NCI-H1694 (cell line): Measurements from ENCODE around the gene IGFLR1.
"Not testable (repeated sequence)": the region's sequence is repeated elsewhere in the genome, so short reads cannot be mapped to it uniquely, and the experiment has no call there.

Experiments used
- DNase-seq: peaks from one replicate; lab custom pipeline; 2025; lab: John Stamatoyannopoulos, UW

The IGFLR1 gene

DNA sequence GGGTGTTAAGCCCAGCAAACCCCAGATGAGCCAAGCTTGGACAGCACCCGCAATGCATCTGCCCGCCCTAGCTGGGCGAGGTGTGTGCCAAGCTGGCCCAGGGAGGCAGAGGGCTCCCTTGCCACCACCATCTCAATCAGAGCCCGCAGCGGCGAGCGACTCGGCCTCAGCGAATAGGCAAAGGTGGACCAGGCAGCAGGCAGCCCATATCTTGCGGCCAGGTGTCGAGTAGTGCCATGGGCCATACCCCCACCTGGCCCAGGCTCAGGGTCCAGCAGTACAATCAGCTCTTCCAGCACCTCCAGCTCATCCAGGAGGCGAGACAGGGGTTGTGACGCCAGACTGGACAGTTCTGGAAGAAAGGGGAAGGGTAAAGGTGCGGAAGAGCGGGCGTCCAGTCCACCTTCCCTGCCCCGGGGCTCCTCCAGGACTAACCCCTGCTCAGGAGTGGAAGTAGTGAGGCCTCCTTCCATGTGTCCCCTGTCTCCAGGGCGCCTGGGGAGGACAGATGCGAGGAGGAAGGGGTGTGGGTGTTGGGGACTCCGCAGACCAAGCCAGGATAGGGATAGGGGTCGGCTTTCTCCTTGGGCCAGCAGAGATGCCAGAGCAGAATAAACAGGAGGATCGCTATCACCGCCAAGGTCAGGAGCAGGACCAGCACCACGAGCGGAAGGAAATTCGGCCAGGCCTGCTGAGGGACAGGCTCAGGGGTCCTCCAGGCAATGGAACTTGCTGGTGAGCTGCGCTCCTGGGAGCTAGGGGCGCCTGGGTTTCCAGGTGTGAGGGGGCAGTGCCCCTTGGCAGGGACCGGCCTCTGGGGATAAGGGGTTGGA is 2.8 kb downstream of the IGFLR1 start:
- DNase-seq, result no peak

DNA sequence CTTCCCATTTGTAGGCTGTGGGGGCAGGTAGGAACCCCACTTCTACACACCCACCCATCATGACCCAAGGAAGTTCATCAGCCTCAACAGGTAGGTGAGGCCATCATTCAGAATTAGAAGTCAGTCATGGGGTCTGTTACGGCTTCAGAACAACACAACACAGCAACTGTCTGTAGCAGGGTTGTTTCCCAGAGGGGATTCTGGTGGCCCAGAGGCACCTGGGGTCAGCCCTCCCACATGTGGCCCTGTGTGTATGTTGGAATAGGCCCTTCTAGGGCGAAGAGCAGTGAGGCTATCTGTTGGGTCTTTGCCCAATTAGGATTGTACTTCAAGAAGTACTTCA is 3.4 kb downstream of the IGFLR1 start:
- no peak for DNase-seq

DNA sequence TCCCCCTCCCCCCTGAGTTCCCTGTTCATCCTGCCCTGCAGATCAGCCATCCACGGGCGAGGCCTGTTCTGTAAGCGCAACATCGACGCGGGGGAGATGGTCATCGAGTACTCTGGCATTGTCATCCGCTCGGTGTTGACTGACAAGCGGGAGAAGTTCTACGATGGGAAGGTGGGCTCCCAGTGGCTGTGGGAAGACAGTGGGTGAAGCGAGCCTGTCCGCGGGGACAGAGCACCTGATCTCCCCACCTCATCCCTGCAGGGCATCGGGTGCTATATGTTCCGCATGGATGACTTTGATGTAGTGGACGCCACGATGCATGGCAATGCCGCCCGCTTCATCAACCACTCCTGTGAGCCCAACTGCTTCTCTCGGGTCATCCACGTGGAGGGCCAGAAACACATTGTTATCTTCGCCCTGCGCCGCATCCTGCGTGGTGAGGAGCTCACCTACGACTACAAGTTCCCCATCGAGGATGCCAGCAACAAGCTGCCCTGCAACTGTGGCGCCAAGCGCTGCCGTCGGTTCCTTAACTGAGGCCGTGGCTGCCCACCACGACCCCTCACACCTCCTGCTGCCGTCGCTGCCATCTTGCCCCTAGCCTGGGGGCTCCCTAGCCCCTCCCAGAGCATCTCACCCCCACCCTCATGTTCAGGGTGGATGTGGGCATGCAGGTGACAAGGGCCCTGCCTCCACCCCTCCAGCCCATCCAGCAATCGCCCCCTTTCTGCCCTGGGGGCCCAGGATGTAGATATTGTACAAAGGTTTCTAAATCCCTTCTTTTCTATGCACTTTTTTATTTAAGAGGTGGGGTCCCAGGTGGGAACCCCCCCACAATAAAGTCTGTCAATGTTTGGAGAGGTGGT is 4.0 kb downstream of the IGFLR1 start:
- DNase-seq, result no peak

DNA sequence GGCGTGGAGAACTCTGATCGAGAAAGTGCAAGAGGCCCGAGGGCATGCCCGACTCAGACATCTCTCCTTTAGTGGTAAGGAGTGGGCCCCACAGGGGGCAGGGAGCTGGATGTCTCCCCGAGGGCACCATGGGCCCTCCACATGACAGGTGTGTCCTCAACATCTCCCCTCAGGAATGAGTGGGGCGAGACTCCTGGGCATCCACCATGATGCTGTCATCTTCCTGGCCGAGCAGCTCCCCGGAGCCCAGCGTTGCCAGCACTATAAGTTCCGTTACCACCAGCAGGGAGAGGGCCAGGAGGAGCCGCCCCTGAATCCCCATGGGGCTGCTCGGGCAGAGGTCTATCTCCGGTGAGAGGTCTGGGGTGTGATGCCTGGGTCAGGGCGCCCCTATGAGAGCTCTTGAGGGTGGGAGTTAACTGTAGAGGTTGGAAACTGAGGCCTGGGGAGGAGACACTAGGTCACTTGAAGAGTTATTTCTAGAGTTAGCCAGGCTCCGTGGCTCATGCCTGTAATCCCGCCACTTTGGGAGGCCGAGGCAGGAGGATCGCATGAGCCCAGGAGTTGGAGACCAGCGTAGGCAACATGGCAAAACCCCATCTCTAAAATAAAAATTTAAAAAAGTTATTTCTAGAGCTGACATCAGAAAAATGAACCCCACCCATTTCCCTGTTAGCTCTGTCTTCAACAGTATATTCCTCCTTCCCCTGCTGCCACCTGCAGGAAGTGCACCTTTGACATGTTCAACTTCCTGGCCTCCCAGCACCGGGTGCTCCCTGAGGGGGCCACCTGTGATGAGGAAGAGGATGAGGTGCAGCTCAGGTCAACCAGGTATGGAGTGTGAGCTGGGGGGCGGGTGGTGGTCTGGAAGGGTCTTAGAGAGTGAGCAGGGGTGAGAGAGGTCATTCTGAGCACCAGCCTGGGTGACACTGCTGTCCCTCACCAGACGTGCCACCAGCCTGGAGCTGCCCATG is 5.1 kb downstream of the IGFLR1 start:
- no peak for DNase-seq

DNA sequence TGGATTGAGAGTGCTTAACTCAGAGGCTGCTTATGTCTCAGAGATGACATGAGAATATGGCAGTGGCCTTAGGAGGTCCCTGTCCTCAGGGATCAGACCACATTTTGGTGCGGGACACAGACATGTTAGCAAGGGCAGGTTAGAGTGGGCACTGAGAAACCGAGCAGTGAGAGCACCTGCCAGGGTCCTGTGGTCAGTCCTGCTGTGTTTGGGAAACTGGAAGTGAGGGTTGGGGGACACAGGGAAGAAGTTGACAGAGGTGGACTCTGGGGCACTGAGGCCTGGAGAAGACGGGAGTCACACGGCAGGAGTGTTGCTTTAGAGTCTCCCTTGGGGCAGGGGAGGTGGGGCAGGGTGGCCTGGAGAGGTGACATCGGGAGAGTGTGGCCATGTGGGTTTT is 7.4 kb downstream of the IGFLR1 start:
- no peak for DNase-seq

DNA sequence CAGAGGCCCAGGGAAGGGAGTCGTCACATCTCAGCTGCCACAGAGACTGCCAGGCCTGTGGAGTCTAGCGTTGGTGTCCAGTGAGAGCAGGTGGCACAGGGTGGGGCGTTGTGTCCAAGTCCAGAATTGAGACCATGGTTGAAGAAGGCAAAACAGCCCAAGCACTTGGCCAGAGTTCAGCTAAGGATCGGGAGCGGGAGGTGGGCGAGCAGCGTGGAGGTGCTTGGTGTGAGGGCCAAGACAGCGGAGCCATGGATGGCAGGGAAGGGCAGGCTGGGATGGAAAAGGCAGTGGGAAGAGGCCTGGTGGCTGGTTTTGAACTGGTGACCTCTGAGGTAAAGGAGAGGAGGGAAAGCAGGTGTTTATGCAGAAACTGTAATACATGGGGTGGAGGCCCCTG is 8.0 kb downstream of the IGFLR1 start:
- no peak for DNase-seq

DNA sequence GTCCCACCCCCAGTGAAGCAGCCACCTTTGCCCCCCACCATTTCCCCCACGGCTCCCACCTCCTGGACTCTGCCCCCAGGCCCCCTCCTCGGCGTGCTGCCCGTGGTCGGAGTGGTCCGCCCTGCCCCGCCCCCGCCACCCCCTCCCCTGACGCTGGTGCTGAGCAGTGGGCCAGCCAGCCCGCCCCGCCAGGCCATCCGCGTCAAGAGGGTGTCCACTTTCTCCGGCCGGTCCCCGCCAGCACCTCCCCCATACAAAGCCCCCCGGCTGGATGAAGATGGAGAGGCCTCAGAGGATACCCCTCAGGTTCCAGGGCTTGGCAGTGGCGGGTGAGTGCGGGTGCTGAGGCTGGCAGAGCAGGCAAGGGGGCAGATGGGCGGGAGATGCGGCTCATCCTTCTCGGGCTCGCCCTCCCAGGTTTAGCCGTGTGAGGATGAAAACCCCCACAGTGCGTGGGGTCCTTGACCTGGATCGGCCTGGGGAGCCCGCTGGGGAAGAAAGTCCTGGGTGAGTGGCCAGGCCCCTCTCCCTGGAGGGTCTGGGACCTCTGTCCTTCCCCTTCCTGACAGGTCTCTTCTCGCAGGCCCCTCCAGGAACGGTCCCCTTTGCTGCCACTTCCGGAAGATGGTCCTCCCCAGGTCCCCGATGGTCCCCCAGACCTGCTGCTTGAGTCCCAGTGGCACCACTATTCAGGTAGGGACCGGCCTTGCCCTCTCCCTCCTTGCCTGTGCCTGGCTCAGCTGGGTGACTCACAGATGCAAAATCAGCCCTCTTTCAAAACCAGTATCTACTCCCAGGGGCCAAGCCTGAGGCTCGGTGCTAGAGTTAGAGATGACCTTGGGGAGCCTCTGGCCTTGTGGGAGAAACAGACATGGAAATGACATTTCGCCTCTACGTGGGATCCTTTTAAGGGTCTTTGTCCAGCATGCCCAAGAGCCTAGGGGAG is 8.8 kb downstream of the IGFLR1 start:
- no peak for DNase-seq

DNA sequence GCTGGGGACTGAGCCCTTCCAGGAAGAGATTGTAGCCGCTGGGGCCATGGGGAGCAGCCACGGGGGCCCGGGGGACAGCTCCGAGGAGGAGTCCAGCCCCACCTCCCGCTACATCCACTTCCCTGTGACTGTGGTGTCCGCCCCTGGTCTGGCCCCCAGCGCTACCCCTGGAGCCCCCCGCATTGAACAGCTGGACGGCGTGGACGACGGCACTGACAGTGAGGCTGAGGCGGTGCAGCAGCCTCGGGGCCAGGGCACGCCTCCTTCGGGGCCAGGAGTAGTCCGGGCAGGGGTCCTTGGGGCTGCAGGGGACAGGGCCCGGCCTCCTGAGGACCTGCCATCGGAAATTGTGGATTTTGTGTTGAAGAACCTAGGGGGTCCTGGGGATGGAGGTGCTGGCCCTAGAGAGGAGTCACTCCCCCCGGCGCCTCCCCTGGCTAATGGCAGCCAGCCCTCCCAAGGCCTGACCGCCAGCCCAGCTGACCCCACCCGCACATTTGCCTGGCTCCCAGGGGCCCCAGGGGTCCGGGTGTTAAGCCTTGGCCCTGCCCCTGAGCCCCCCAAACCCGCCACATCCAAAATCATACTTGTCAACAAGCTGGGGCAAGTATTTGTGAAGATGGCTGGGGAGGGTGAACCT is 9.6 kb downstream of the IGFLR1 start:
- no peak for DNase-seq

DNA sequence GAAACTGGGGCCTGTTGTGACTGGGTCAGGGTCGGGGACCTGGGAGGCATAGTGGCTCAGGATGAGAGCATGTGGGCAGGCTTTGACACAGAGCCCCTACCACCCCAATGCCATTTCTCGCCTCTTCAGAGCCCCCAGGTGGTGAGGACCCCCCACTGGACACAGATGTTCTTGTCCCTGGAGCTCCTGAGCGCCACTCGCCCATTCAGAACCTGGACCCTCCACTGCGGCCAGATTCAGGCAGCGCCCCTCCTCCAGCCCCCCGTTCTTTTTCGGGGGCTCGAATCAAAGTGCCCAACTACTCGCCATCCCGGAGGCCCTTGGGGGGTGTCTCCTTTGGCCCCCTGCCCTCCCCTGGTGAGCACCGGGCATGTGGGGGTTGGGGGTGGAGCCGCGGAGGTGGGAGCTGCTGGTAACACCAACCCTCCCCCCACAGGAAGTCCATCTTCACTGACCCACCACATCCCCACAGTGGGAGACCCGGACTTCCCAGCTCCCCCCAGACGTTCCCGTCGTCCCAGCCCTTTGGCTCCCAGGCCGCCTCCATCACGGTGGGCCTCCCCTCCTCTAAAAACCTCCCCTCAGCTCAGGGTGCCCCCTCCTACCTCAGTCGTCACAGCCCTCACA is 10.4 kb downstream of the IGFLR1 start:
- no peak for DNase-seq

DNA sequence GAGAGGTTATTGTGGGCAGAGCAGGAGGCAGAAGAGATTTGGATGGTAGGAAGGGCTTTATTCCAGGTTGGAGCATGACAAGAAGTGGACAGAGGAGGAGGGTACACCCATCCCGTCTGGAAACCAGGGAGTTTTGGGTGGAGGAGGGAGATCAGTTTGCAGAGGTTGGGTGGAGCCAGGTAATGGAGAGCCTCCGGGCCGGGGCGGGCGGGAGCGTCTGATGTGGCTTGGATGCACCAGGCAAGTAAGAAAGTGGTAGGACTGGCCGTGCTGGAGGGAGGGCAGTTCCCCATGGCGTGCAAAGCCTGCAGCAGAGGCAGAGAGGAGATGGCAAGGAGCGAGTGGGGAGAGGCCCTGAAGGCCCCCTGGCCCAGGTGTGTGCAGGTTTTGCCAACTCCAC is 10.9 kb downstream of the IGFLR1 start:
- DNase-seq, result no peak

DNA sequence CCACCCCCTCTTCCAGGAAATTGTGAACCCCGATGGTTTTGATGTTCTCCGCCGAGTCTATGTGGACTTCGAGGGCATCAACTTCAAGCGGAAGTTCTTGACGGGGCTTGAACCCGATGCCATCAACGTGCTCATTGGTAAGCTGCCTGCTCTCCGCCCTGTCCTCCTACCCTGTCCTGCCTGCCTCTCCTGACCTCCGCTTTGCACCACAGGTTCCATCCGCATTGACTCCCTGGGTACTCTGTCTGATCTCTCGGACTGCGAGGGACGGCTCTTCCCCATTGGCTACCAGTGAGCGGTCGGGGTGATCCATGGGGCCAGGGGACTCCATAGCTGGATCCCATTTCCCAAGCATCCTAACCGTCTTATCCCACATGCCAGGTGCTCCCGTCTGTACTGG is 11.9 kb downstream of the IGFLR1 start:
- no peak for DNase-seq

DNA sequence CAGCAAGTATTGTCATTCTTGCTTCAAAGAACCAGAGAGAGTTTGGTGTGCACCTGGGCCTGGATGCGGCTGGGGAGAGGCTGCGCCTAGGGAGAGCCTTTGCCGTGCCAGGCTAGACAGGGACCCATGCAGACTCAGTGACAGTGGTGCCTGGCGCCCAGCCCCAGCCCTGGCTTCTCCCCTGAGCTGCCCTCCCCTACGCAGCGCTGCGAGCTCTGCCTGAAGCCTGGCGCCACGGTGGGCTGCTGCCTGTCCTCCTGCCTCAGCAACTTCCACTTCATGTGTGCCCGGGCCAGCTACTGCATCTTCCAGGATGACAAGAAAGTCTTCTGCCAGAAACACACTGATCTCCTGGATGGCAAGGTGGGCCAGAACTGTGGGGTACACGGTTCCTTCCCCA is 12.5 kb downstream of the IGFLR1 start:
- DNase-seq, result no peak

DNA sequence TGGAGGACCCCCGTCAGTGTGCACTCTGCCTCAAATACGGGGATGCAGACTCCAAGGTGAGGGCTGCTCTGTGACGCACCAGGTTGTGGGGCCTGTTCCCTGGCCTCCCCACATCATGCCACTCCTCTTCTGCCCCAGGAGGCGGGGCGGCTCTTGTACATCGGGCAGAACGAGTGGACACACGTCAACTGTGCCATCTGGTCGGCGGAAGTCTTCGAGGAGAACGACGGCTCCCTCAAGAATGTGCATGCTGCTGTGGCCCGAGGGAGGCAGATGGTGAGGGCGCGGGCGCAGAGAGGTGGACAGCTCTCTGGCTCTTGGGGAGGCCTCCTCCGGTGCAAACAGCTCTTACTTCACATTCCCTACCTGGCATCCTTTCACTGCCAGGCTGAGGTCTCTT is 13.2 kb downstream of the IGFLR1 start:
- DNase-seq, result no peak

DNA sequence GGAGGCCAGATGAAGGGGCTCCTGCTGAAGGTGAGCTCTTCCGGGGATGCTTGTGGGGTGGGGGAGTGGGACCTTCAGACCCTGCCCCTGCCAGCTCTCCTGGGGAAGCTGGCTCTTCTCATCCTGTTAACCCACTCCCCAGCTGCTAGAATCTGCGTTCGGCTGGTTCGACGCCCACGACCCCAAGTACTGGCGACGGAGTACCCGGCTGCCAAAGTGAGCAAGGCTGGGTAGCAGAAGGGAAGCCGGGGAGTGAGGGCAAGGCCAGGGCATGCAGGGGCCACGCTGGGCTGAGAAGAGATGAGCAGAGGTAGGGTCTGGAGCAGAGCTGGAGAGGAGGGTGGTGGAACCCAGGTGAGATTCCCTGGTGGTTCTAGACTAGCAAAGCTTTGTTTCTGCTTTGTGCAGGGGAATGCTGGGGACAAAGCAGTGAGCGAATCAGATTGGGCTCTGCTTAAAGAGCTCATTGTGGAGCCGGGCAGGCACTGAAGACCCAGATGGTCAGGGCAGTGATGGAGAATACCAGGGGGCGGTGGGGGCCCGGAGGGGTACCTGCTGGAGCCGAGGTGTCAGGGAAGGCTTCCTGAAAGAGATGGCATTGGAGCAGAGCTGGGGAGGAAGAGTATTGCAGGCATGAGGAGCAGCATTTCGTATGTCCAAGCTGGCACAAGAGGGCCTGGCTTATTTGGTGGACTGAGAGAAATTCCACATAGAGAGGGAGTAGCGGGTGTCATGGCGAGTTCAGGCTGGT is 14.1 kb downstream of the IGFLR1 start:
- DNase-seq, result no peak

DNA sequence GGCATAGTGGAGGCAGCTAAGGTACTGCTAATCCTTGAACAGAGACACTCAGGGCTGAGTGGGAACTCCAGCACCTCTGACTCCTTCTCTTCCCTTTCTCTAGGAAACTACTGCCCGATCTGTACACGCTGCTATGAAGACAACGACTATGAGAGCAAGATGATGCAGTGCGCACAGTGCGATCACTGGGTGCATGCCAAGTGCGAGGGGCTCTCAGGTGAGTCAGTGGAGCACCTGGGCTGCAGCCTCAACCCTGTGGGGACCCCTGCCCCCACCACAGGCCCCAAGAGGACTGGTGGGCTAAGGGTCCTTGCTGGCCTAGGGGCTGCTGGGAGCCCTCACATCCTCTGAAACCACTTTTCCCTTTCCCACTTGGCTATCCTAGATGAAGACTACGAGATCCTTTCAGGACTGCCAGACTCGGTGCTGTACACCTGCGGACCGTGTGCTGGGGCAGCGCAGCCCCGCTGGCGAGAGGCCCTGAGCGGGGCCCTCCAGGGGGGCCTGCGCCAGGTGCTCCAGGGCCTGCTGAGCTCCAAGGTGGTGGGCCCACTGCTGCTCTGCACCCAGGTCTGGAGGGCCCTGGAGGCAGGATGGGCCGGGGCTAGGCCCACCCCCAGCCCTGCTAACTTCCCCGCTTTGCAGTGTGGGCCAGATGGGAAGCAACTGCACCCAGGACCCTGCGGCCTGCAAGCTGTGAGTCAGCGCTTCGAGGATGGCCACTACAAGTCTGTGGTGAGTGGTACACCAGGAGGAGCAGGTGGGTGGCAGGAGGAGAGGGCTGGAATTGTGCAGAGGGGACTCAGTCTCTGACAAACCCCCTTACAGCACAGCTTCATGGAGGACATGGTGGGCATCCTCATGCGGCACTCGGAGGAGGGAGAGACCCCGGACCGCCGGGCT is 14.9 kb downstream of the IGFLR1 start:
- DNase-seq, result no peak

DNA sequence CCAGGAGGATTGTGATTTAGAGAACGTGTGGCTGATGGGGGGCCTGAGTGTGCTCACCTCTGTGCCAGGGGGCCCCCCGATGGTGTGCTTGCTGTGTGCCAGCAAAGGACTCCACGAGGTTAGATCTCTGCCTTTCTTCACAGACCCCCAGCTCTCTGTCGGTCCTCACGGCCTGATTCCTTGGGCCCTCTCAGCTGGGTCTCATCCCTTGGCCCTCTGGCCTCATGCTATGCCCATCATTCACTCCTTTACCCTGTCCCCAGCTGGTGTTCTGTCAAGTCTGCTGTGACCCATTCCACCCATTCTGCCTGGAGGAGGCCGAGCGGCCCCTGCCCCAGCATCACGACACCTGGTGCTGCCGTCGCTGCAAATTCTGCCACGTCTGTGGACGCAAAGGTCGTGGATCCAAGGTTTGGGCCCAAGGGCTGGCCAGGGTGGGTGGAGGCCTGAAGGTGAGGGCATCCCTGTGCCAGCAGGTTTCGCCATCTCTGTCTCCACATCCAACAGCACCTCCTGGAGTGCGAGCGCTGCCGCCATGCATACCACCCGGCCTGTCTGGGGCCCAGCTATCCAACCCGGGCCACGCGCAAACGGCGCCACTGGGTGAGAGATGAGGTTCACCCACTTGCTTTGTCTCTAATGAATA is 16.9 kb downstream of the IGFLR1 start:
- DNase-seq, result no peak

DNA sequence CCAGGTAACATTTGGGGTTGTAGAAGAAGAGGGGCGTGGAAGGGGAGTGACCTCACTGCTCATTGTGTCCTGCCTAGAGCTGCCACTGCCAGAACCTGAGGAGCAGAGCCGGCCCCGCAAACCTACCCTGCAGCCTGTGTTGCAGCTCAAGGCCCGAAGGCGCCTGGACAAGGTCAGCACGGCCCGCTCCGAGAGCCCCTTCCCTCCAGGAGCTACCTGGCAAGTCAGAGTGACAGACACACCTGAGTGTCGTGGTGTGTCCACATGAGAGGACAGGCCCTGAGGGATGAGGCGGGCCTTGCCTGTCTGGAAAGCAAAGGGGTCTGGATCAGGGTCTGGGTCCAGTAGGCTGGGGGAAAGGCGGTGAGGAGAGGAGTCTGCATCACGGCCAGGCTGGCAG is 17.7 kb downstream of the IGFLR1 start:
- no peak for DNase-seq

DNA sequence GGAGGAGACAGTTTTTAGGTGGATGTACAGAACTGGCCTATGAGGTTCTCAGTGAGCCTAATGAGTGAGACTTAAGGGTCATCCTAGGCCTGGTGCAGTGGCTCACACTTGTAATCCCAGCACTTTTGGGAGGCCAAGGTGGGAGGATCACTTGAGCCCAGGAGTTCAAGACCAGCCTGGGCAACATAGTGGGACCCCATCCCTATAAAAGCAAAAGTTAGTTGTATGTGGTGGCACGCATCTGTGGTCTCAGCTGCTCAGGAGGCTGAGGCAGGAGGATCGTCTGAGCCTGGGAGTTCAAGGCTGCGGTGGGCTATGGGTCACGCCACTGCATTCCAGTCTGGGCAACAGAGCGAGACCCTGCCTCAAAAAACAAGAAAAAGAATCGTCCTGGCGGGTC is 18.1 kb downstream of the IGFLR1 start:
- DNase-seq, result not testable (repeated sequence)
